ENCODE measurements around the gene NF2. TPM values are rescaled to one million over a fixed set of nuclear protein-coding genes. Genes with fewer than 3 reads are reported as not detected.

The NF2 gene
- total RNA-seq, 1 donor from 2014 or later: 48.4 TPM

GRCh38 chr22:29604076-29604360 lies 585 bp downstream of the NF2 start:
- Mint-ChIP-seq H3K27ac (ENCODE audit: unreplicated experiment) (peak overlapping the region; percentile 54), H3K36me3 (ENCODE audit: low read depth) (peaks cover 5% of the 10 kb centered on the region), H3K27me3 (ENCODE audit: low read depth) (no peaks in the 10 kb centered on the region), H3K4me3 (peak overlapping the region; percentile 93), H3K4me1 (peaks cover 25% of the 10 kb centered on the region), H3K9me3 (no peaks in the 10 kb centered on the region)
- DNase-seq (ENCODE audit: low read depth, low spot score): no peak
- TF ChIP-seq, protein P1, sequence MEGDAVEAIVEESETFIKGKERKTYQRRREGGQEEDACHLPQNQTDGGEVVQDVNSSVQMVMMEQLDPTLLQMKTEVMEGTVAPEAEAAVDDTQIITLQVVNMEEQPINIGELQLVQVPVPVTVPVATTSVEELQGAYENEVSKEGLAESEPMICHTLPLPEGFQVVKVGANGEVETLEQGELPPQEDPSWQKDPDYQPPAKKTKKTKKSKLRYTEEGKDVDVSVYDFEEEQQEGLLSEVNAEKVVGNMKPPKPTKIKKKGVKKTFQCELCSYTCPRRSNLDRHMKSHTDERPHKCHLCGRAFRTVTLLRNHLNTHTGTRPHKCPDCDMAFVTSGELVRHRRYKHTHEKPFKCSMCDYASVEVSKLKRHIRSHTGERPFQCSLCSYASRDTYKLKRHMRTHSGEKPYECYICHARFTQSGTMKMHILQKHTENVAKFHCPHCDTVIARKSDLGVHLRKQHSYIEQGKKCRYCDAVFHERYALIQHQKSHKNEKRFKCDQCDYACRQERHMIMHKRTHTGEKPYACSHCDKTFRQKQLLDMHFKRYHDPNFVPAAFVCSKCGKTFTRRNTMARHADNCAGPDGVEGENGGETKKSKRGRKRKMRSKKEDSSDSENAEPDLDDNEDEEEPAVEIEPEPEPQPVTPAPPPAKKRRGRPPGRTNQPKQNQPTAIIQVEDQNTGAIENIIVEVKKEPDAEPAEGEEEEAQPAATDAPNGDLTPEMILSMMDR (conservative IDR thresholded peaks at IDR 0.05): no peak

GRCh38 chr22:29605527-29605850 lies 2.1 kb downstream of the NF2 start:
- H3K27me3 Mint-ChIP-seq (ENCODE audit: low read depth): no peaks in the 10 kb centered on the region
- H3K4me3 Mint-ChIP-seq: peak overlapping the region; percentile 77
- H3K36me3 Mint-ChIP-seq (ENCODE audit: low read depth): peaks cover 10% of the 10 kb centered on the region
- H3K4me1 Mint-ChIP-seq: peaks cover 25% of the 10 kb centered on the region
- no peaks in the 10 kb centered on the region for H3K9me3 Mint-ChIP-seq
- TF ChIP-seq, protein P1 (conservative IDR thresholded peaks at IDR 0.05): no peak
- H3K27ac Mint-ChIP-seq (ENCODE audit: unreplicated experiment): no peak overlapping the region
- no peak for DNase-seq (ENCODE audit: low read depth, low spot score)

GRCh38 chr22:29606320-29606719 lies 2.9 kb downstream of the NF2 start:
- Mint-ChIP-seq H3K9me3 (no peaks in the 10 kb centered on the region), H3K27me3 (ENCODE audit: low read depth) (no peaks in the 10 kb centered on the region), H3K4me3 (peak overlapping the region; percentile 77), H3K27ac (ENCODE audit: unreplicated experiment) (no peak overlapping the region), H3K36me3 (ENCODE audit: low read depth) (peaks cover 10% of the 10 kb centered on the region), H3K4me1 (peaks cover 25% of the 10 kb centered on the region)
- no peak for DNase-seq (ENCODE audit: low read depth, low spot score)
- TF ChIP-seq, protein P1 (conservative IDR thresholded peaks at IDR 0.05): no peak

GRCh38 chr22:29607426-29607825 lies 4.0 kb downstream of the NF2 start:
- TF ChIP-seq, protein P1 (conservative IDR thresholded peaks at IDR 0.05): no peak
- Mint-ChIP-seq H3K4me1 (peaks cover 25% of the 10 kb centered on the region), H3K27me3 (ENCODE audit: low read depth) (no peaks in the 10 kb centered on the region), H3K4me3 (peak overlapping the region; percentile 4), H3K27ac (ENCODE audit: unreplicated experiment) (no peak overlapping the region), H3K36me3 (ENCODE audit: low read depth) (peaks cover 13% of the 10 kb centered on the region), H3K9me3 (no peaks in the 10 kb centered on the region)
- no peak for DNase-seq (ENCODE audit: low read depth, low spot score)

DNA sequence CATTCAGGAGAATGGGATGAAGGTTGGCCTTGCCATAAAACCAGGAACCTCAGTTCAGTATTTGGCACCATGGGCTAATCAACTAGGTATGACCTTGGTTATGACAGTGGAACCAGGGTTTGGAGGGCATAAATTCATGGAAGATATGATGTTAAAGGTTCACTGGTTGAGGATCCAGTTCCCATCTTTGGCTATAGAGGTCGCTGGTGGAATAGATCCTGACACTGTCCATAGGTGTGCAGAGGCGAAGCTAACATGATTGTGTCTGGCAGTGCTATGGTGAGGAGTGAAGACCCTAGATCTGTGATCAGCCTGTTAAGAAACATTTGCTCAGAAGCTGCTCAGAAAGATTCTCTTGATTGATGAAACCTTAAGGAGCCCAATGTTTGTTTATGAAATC lies 5.7 kb downstream of the NF2 start:
- no peak overlapping the region for H3K4me3 Mint-ChIP-seq
- no peak overlapping the region for H3K27ac Mint-ChIP-seq (ENCODE audit: unreplicated experiment)
- peaks cover 16% of the 10 kb centered on the region for H3K4me1 Mint-ChIP-seq
- no peak for DNase-seq (ENCODE audit: low read depth, low spot score)
- H3K36me3 Mint-ChIP-seq (ENCODE audit: low read depth): peaks cover 13% of the 10 kb centered on the region
- H3K9me3 Mint-ChIP-seq: peaks cover 2% of the 10 kb centered on the region
- H3K27me3 Mint-ChIP-seq (ENCODE audit: low read depth): no peaks in the 10 kb centered on the region
- TF ChIP-seq, protein P1 (conservative IDR thresholded peaks at IDR 0.05): peak; percentile 36

DNA sequence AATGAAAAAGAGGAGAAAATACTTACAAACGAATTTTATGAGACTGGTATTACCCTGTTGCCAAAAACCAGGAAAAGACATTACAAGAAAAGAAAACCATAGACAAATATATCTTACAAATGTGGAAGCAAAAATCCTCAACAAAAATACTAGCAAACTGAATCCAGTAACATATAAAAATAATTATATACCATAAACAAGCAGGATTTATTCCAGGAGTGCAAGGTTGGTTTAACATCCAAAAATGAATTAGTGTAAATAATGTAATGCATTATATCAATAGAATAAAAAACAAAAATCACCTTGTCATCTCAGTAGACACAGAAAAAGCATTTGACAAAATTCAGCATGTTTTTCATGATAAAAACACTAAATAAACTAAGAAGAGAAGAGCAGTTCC lies 7.3 kb downstream of the NF2 start:
- peaks cover 13% of the 10 kb centered on the region for H3K36me3 Mint-ChIP-seq (ENCODE audit: low read depth)
- H3K4me1 Mint-ChIP-seq: peaks cover 7% of the 10 kb centered on the region
- no peaks in the 10 kb centered on the region for H3K27me3 Mint-ChIP-seq (ENCODE audit: low read depth)
- TF ChIP-seq, protein P1 (conservative IDR thresholded peaks at IDR 0.05): no peak
- no peak overlapping the region for H3K4me3 Mint-ChIP-seq
- DNase-seq (ENCODE audit: low read depth, low spot score): no peak
- H3K9me3 Mint-ChIP-seq: peaks cover 2% of the 10 kb centered on the region
- no peak overlapping the region for H3K27ac Mint-ChIP-seq (ENCODE audit: unreplicated experiment)

Measured in neural crest cell (in vitro differentiated cells).